ENCODE measurements around the gene GPR157. TPM values are rescaled to one million over a fixed set of nuclear protein-coding genes. Genes with fewer than 3 reads are reported as not detected.
A peak's percentile ranks its signal among the peaks of the same experiment; 100 is the strongest.

Gene GPR157
- polyA plus RNA-seq, 2 of the 4 experiments (the other 2 are of a cell fraction): 3.6 to 4.7 TPM

GRCh38 chr1:9164919-9165318, 36.0 kb upstream of the GPR157 start:
- peaks cover 61% of the 10 kb centered on the region for H3K4me1 ChIP-seq
- ATAC-seq (no peak), DNase-seq (ENCODE audit: low read depth in 1 of 2, low spot score in 1 of 2) (no peak), FAIRE-seq (no peak)
- ChIA-PET CTCF (interaction anchor here (2.4 kb wide), 1 partner anchor 17 kb away, joined by 20 read pairs; no protein-coding TSS in a partner anchor), POLR2A (no interaction called here)
- no peaks in the 10 kb centered on the region for H3K9me3 ChIP-seq
- no peak for TF ChIP-seq NPAS2 (CRISPR knock-in tag; IDR thresholded peaks at IDR 0.05; ENCODE audit: borderline replicate concordance)
- TF ChIP-seq ELK1 (IDR thresholded peaks at IDR 0.05; ENCODE audit: low read depth, low read length): no peak
- TF ChIP-seq MAX (IDR thresholded peaks at IDR 0.05): no peak
- no peak for TF ChIP-seq RNF2 (IDR thresholded peaks at IDR 0.05; ENCODE audit: borderline replicate concordance, low read depth)
- TF ChIP-seq SREBF2 (IDR thresholded peaks at IDR 0.05): no peak
- no peak for TF ChIP-seq ATOH8 (CRISPR knock-in tag; IDR thresholded peaks at IDR 0.05; ENCODE audit: low read depth)
- TF ChIP-seq SMC3 (IDR thresholded peaks at IDR 0.05): no peak
- WGBS (ENCODE audit: missing lambda C conversion rate): 64% methylated on average over 7 of the region's 7 CpGs
- peak overlapping the region; percentile 96 to 97 for H3K27ac ChIP-seq
- H3K4me2 ChIP-seq: peak overlapping the region; percentile 90
- no peak overlapping the region for H3K4me3 ChIP-seq

- Histone ChIP-seq H3K4me2 (peak overlapping the region; percentile 90), H3K4me1 (peaks cover 61% of the 10 kb centered on the region), H3K4me3 (no peak overlapping the region), H3K27ac (peak overlapping the region; percentile 96 to 97), H3K9me3 (no peaks in the 10 kb centered on the region)
- ChIA-PET POLR2A (no interaction called here), CTCF (interaction anchor here (2.4 to 2.9 kb wide), 2 partner anchors 17 to 23 kb away, joined by 16 to 20 read pairs; no protein-coding TSS in a partner anchor)
- TF ChIP-seq CTCF (IDR thresholded peaks at IDR 0.05) (no peak), SREBF2 (IDR thresholded peaks at IDR 0.05) (no peak), HES2 (IDR thresholded peaks at IDR 0.05) (no peak), NR3C1 (IDR thresholded peaks at IDR 0.05) (no peak), HMGXB4 (CRISPR knock-in tag; IDR thresholded peaks at IDR 0.05; ENCODE audit: borderline replicate concordance) (no peak), REST (IDR thresholded peaks at IDR 0.05) (no peak), RAD21 (conservative IDR thresholded peaks at IDR 0.05 in 1 of 2, IDR thresholded peaks at IDR 0.05 in 1 of 2) (no peak), HEYL (CRISPR knock-in tag; IDR thresholded peaks at IDR 0.05) (no peak)
- 32% methylated on average over 4 of the region's 4 CpGs for WGBS (ENCODE audit: missing lambda C conversion rate)
- no peak for FAIRE-seq
- no peak for DNase-seq (ENCODE audit: low read depth in 1 of 2, low spot score in 1 of 2)
- no peak for ATAC-seq
These were observed 35.6 kb upstream of the GPR157 start for GRCh38 chr1:9164532-9164900.
